Breast epithelium (tissue), 3 donors: ENCODE data around the gene MAP2K5.

Source experiments
- POLR2A ChIP-seq: fragments of 450-650 bp; IDR thresholded peaks from one replicate; pipeline ENCODE4 v1.6.1; 2016; ENCODE audit warnings: antibody characterized with exemption, mild to moderate bottlenecking, moderate library complexity
- TF ChIP-seq, protein P1 (sequence below), 3 donors: fragments of 450-650 bp; IDR thresholded peaks; one replicate each; pipeline ENCODE4 v1.5.1; 2016 to 2017; ENCODE audit warnings: antibody characterized with exemption in 3 of 3, mild to moderate bottlenecking in 3 of 3, moderate library complexity in 3 of 3

GRCh38 chr15:67723294-67724024, 181.0 kb downstream of the MAP2K5 start:
- TF ChIP-seq, protein P1, sequence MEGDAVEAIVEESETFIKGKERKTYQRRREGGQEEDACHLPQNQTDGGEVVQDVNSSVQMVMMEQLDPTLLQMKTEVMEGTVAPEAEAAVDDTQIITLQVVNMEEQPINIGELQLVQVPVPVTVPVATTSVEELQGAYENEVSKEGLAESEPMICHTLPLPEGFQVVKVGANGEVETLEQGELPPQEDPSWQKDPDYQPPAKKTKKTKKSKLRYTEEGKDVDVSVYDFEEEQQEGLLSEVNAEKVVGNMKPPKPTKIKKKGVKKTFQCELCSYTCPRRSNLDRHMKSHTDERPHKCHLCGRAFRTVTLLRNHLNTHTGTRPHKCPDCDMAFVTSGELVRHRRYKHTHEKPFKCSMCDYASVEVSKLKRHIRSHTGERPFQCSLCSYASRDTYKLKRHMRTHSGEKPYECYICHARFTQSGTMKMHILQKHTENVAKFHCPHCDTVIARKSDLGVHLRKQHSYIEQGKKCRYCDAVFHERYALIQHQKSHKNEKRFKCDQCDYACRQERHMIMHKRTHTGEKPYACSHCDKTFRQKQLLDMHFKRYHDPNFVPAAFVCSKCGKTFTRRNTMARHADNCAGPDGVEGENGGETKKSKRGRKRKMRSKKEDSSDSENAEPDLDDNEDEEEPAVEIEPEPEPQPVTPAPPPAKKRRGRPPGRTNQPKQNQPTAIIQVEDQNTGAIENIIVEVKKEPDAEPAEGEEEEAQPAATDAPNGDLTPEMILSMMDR (IDR thresholded peaks at IDR 0.05): no peak
- no peak for TF ChIP-seq POLR2A
